A673 (cell line): ENCODE results near the gene CLEC17A. TPM values are rescaled to one million over a fixed set of nuclear protein-coding genes. Genes with fewer than 3 reads are reported as not detected.

ENCODE experiments used
- Bru-seq: library from RNA; stranded (reverse); fragments of 400-500 nt; gene quantifications from one replicate; lab custom pipeline; 2021; lab: Mats Ljungman, UMichigan
- BruChase-seq, 2 experiments: library from RNA; stranded (reverse); fragments of 400-500 nt; gene quantifications; one replicate each; lab custom pipeline; 2021; lab: Mats Ljungman, UMichigan
- BruUV-seq: library from RNA; stranded (reverse); fragments of 400-500 nt; replicated peaks from 2 replicates; lab custom pipeline; 2021; lab: Mats Ljungman, UMichigan
- CTCF ChIA-PET: fragments of 300-600 bp; sonication (Branson Sonifier 250); formaldehyde crosslinking; loops from one replicate; lab custom pipeline; 2022; ENCODE audit warnings: antibody characterized with exemption; lab: Charles Lee
- POLR2A ChIA-PET: fragments of 300-600 bp; sonication (Branson Sonifier 250); formaldehyde crosslinking; loops from one replicate; lab custom pipeline; 2022; ENCODE audit warnings: antibody characterized with exemption; ENCODE audit not compliant: low non-redundant PET; lab: Charles Lee
- DNase-seq: peaks from one replicate; pipeline ENCODE4 v3.0.0-alpha.2; 2015; ENCODE audit warnings: low spot score
- H3K27ac ChIP-seq: fragments of 200-600 bp; sonication (generic); 2 replicates; pipeline ENCODE4 v1.5.1; 2016; ENCODE audit warnings: mixed run types, low read depth, mild to moderate bottlenecking, mixed read lengths, antibody characterized with exemption, low read length; ENCODE audit not compliant: poor library complexity, severe bottlenecking
- H3K27me3 ChIP-seq: fragments of 200-600 bp; sonication (generic); replicated peaks from 2 replicates; pipeline ENCODE4 v1.6.1; 2017; ENCODE audit warnings: mixed run types, low read depth, mild to moderate bottlenecking, mixed read lengths, antibody characterized with exemption, low read length; ENCODE audit not compliant: insufficient read depth, poor library complexity
- H3K36me3 ChIP-seq: fragments of 200-600 bp; sonication (generic); 2 replicates; pipeline ENCODE4 v1.6.1; 2016; ENCODE audit warnings: mixed run types, mild to moderate bottlenecking, mixed read lengths, antibody characterized with exemption, low read length; ENCODE audit not compliant: insufficient read depth, poor library complexity, severe bottlenecking
- H3K4me1 ChIP-seq: fragments of 200-600 bp; sonication (generic); 2 replicates; pipeline ENCODE4 v1.6.1; 2017; ENCODE audit warnings: mixed run types, mild to moderate bottlenecking, mixed read lengths, antibody characterized with exemption, low read length; ENCODE audit not compliant: insufficient read depth, poor library complexity, severe bottlenecking
- H3K4me3 ChIP-seq: fragments of 200-600 bp; sonication (generic); 2 replicates; pipeline ENCODE4 v1.5.1; 2016; ENCODE audit warnings: low read depth, mixed run types, mild to moderate bottlenecking, mixed read lengths, low read length; ENCODE audit not compliant: poor library complexity, severe bottlenecking
- H3K9me3 ChIP-seq: fragments of 200-600 bp; sonication (generic); 2 replicates; pipeline ENCODE4 v1.6.1; 2016; ENCODE audit warnings: mixed run types, low read depth, mild to moderate bottlenecking, mixed read lengths, antibody characterized with exemption, low read length; ENCODE audit not compliant: poor library complexity, severe bottlenecking
- EZH2 ChIP-seq: fragments of 200-600 bp; sonication (generic); IDR thresholded peaks from 2 replicates; pipeline ENCODE4 v1.6.1; 2017; ENCODE audit warnings: borderline replicate concordance, low read depth, mild to moderate bottlenecking, mixed read lengths, antibody characterized with exemption, low read length; ENCODE audit not compliant: poor library complexity, severe bottlenecking
- intact Hi-C: fragments of 100-400 bp; cut with micrococcal nuclease; formaldehyde crosslinking; loops from one replicate; pipeline ENCODE4 v1.10.0; 2022; ENCODE audit not compliant: unreplicated experiment
- long read RNA-seq: library from polyadenylated mRNA; stranded (forward); transcript quantifications from one replicate; pipeline ENCODE4 v2.0.0, GENCODE V29; 2022
- total RNA-seq: library from RNA; stranded (reverse); gene quantifications from 2 replicates; pipeline ENCODE4 v1.2.3, GENCODE V29; 2021
- TF ChIP-seq, protein P1 (sequence below): fragments of 300-800, 200-600 bp; sonication (generic); conservative IDR thresholded peaks from 2 replicates; pipeline ENCODE4 v1.5.1; 2017; ENCODE audit warnings: low read depth, mild to moderate bottlenecking, antibody characterized with exemption, low read length, moderate library complexity, mixed read lengths

Gene CLEC17A
- not detected in 2 replicates for total RNA-seq
- Bru-seq, nascent RNA = percentile 3 among the genes with signal in this experiment
- BruChase-seq, experiment 1, labeled RNA remaining after a 2-hour chase = not detected
- not detected for BruChase-seq, experiment 2, labeled RNA remaining after a 6-hour chase
- long read RNA-seq = 0 reads

- Histone ChIP-seq H3K4me3 (no peak within 1 kb of the TSS), H3K9me3 (no peaks in the 10 kb centered on the region), H3K4me1 (no peaks in the 10 kb centered on the region), H3K27me3 (no peaks in the 10 kb centered on the region), H3K36me3 (no peaks in the 10 kb centered on the region), H3K27ac (no peak within 1 kb of the TSS)
- ChIA-PET POLR2A (no interaction called here), CTCF (no interaction called here)
- intact Hi-C loops = no loop called here
- no TSS peak for BruUV-seq
- DNase-seq = no peak
- TF ChIP-seq, protein P1, sequence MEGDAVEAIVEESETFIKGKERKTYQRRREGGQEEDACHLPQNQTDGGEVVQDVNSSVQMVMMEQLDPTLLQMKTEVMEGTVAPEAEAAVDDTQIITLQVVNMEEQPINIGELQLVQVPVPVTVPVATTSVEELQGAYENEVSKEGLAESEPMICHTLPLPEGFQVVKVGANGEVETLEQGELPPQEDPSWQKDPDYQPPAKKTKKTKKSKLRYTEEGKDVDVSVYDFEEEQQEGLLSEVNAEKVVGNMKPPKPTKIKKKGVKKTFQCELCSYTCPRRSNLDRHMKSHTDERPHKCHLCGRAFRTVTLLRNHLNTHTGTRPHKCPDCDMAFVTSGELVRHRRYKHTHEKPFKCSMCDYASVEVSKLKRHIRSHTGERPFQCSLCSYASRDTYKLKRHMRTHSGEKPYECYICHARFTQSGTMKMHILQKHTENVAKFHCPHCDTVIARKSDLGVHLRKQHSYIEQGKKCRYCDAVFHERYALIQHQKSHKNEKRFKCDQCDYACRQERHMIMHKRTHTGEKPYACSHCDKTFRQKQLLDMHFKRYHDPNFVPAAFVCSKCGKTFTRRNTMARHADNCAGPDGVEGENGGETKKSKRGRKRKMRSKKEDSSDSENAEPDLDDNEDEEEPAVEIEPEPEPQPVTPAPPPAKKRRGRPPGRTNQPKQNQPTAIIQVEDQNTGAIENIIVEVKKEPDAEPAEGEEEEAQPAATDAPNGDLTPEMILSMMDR = no peak
Measured at GRCh38 chr19:14582894-14583340, at the start of gene CLEC17A. Gene CLEC17A, plus strand, starts transcription at chr19:14583084. Its CDS starts 77 bp downstream, at chr19:14583161.

DNA sequence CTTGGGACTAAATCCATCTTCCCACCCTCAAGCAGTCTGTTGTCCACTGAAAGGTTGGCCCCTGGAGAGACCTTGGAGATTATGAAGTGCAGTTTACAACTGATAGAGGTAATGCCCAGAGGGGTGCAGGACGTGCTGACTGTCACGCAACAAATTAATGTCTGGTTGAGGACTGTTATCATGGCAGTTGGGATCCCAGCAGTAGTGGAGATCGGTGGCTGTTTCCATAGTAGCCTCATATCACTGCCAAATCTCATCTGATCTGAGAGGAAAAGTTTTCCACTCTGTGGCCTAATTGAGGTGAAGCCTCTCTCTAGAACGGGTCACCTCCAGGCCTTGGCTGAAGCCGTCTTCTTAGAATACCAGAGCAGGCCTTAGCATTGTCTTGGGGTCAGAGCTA, 49.4 kb upstream of the CLEC17A start:
- H3K4me3 ChIP-seq = no peak overlapping the region
- H3K36me3 ChIP-seq = no peaks in the 10 kb centered on the region
- POLR2A ChIA-PET = interaction anchor here (0.6 kb wide), 1 partner anchor 78 kb away, joined by 4 read pairs; no protein-coding TSS in a partner anchor
- TF ChIP-seq, protein P1 = no peak
- no peak for TF ChIP-seq EZH2
- no TSS peak for BruUV-seq
- H3K27me3 ChIP-seq = no peaks in the 10 kb centered on the region
- H3K4me1 ChIP-seq = no peaks in the 10 kb centered on the region
- intact Hi-C loops = no loop called here
- H3K9me3 ChIP-seq = no peaks in the 10 kb centered on the region
- no peak overlapping the region for H3K27ac ChIP-seq
- DNase-seq = no peak
- CTCF ChIA-PET = no interaction called here

GRCh38 chr19:14536926-14537692, 45.8 kb upstream of the CLEC17A start:
- POLR2A ChIA-PET = no interaction called here
- peak; percentile 75 for DNase-seq
- intact Hi-C loops = no loop called here
- TF ChIP-seq, protein P1 = no peak
- H3K4me3 ChIP-seq = no peak overlapping the region
- H3K9me3 ChIP-seq = no peaks in the 10 kb centered on the region
- no peaks in the 10 kb centered on the region for H3K27me3 ChIP-seq
- CTCF ChIA-PET = no interaction called here
- BruUV-seq = no TSS peak
- H3K36me3 ChIP-seq = no peaks in the 10 kb centered on the region
- no peak overlapping the region for H3K27ac ChIP-seq
- H3K4me1 ChIP-seq = no peaks in the 10 kb centered on the region
